GM12891 (cell line): ENCODE results near the gene SEPTIN2. TPM values are rescaled to one million over a fixed set of nuclear protein-coding genes. Genes with fewer than 3 reads are reported as not detected.
A peak's percentile ranks its signal among the peaks of the same experiment; 100 is the strongest.

ENCODE experiments used
- DNase-seq: peaks from one replicate; pipeline ENCODE4 v3.0.0; 2011; ENCODE audit warnings: low spot score; ENCODE audit not compliant: insufficient read length
- FAIRE-seq: peaks from 2 replicates; lab custom pipeline; 2011; peaks lifted over from hg19 to GRCh38; lab: Jason Lieb, UNC
- PAX5 ChIP-seq: IDR thresholded peaks from 2 replicates; pipeline ENCODE4 v1.6.1; 2011; ENCODE audit warnings: low read length, moderate library complexity, mild to moderate bottlenecking; ENCODE audit not compliant: insufficient read depth, severe bottlenecking
- POLR2A ChIP-seq: IDR thresholded peaks from 2 replicates; pipeline ENCODE4 v1.6.1; 2011; ENCODE audit warnings: low read depth, low read length, control low read depth
- POLR2AphosphoS5 ChIP-seq: IDR thresholded peaks from 2 replicates; pipeline ENCODE4 v1.6.1; 2011; ENCODE audit warnings: low read depth, low read length, control low read depth
- POU2F2 ChIP-seq: IDR thresholded peaks from 2 replicates; pipeline ENCODE4 v1.6.1; 2011; ENCODE audit warnings: low read depth, mild to moderate bottlenecking, control low read depth, low read length, moderate library complexity
- SPI1 ChIP-seq: IDR thresholded peaks from 2 replicates; pipeline ENCODE4 v1.6.1; 2011; ENCODE audit warnings: low read depth, low read length, control low read depth
- TAF1 ChIP-seq: IDR thresholded peaks from 2 replicates; pipeline ENCODE4 v1.6.1; 2011; ENCODE audit warnings: low read depth, low read length, control low read depth
- polyA plus RNA-seq: library from polyadenylated mRNA; unstranded; fragments of >200 nt; gene quantifications from one replicate; pipeline ENCODE4 v1.2.1, GENCODE V29; 2012; ENCODE audit warnings: low read depth, missing spikeins, inconsistent platforms; ENCODE audit not compliant: missing spikeins

Gene SEPTIN2
- 190 TPM for polyA plus RNA-seq

DNA sequence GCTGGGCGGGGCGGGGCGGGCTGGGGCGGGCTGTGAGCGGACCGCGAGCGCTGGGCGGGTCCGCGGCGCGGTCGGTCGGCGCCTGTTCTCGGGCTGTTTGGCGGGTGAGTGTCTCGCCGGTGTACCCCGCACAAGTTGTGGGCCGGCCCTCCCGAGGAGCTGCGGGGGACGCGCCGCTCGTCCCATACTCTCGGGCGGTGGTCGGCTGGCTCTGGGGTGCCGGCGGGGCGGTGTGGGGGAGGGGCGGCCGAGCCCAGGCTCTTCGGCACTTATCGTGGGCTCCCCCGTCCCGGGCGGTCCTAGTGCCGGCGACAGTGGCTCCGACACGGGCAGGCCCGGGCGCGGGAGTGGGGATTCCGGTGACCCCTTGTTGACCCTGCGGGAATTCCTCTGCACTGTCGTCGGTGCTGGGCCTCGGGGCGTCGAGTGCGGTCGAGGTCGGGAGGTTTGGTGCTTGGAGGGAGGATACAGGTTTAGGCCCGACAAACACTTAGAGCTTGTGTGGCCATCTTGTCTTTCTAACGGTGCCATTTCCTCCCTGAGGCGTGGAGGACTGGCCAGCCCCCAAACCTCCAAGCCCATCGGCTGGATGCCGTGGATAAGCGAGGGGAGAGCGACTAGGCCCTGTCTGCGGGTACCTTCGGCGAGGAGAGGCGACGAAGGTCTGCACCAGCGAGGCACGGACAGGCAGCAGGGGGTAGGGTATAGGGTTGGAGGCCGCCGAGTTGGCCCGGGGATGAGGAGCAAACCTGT, at the start of gene SEPTIN2:
SEPTIN2 (plus strand) TSS at position 47 of the 753 bp plus-strand sequence. CDS start 8,308 bp downstream, outside the sequence.
- FAIRE-seq (peak; percentile 23), DNase-seq (no peak)
- no peak for TF ChIP-seq POU2F2
- TF ChIP-seq PAX5: no peak
- TF ChIP-seq POLR2A: peak; percentile 54; the same call in 1 of the 2 replicates
- peak; percentile 62; the same call in 1 of the 2 replicates for TF ChIP-seq TAF1
- TF ChIP-seq SPI1: peak; percentile 65
- TF ChIP-seq POLR2AphosphoS5: peak; percentile 54

DNA sequence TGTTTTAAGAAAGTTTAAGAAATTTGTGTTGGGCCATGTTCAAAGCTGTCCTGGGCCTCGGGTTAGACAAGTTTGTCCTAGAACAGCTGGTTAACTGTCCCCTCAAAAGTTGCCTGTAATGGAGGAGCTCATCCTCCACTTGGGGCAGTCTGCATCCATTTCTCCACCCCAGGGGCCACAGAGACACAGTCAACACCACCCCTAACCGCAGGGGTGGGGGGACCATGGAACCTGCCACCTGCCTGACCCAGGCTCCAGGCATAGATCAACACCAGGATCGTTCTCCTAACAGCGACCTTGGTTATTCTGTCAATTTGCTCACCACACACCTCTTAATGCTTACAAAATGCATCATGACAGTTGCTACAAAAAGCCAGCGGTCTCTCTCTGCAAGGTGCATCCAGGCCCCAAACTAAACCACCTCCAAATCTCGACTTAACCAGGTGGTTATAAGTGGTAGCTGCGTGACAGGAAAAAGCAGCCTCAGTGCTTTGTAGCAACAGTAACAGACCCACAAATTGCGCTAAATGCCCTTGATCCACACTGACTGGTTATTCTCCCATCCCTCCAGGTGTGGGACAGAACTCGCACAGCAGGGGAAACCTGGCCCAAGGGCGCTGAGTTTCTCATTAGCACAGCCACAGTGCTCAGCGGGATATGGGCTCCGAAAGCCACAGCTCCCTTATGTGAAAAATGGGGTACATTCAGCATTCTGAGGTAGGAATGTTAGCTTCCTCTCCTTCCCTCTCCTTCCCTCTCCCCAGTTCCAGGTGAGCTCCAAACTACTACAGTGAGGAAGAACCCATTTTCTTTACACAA, 48.3 kb upstream of the SEPTIN2 start:
- FAIRE-seq (peak; percentile 33), DNase-seq (no peak)
- TF ChIP-seq POLR2AphosphoS5: no peak
- no peak for TF ChIP-seq PAX5
- TF ChIP-seq TAF1: no peak
- TF ChIP-seq POU2F2: no peak
- no peak for TF ChIP-seq SPI1
- TF ChIP-seq POLR2A: no peak

DNA sequence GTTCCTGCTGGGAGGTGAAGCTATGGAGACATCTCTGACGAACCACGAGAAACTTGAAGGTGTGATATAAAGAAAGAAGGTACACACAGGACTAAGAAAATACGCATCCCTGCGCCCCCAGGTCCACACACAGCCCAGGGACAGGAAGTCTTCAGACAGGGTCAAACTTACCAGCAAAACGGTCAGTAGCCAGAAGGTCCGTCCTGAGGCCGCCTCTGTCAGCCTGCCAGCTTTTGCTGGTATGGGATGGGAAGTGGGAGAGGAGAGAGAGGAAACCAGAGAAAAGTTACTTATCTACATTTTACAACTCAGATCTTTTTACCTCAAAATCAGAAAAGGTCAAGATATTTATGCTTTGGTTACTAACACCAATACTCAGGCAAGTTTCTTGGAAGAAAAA, 47.4 kb upstream of the SEPTIN2 start:
- DNase-seq (no peak), FAIRE-seq (no peak)
- no peak for TF ChIP-seq POLR2A
- TF ChIP-seq POLR2AphosphoS5: no peak
- TF ChIP-seq SPI1: no peak
- TF ChIP-seq TAF1: no peak
- TF ChIP-seq PAX5: no peak
- TF ChIP-seq POU2F2: no peak

DNA sequence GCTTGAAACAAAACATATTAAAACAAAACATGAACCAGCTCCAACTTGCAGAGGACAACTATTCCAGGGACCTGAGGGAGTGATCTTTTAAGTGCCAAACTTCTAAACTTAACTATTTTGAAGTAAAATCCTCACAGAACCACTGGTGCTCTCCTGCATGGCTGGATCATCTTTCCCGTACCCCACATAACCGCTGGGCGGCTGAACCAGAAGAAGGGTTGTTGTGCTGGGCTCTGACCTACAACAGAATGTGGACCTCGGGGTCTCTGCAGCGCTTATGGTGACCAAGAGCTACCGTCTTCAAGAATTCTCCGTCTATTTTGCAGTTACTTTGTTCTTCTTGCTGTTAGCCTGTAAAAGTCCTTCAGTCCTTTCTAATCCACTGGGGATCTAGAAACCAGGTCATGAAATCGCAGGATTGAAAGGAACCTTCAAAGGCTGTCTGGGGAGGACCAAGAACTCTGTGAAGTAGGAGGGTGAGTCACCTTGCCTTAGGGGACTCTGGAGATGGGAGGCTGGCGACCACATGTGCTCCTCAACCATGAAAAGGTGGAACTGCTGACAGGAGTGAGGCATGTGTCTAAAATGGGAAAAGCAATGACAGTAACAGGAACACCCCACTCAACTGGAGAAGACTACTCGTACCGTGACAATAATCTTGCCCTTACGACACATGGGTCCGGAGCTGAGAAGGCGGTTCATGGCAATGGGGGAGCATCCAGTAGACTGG, 46.8 kb upstream of the SEPTIN2 start:
- no peak for DNase-seq
- TF ChIP-seq POU2F2 (no peak), SPI1 (no peak), PAX5 (no peak), TAF1 (no peak), POLR2A (no peak), POLR2AphosphoS5 (no peak)
- no peak for FAIRE-seq

DNA sequence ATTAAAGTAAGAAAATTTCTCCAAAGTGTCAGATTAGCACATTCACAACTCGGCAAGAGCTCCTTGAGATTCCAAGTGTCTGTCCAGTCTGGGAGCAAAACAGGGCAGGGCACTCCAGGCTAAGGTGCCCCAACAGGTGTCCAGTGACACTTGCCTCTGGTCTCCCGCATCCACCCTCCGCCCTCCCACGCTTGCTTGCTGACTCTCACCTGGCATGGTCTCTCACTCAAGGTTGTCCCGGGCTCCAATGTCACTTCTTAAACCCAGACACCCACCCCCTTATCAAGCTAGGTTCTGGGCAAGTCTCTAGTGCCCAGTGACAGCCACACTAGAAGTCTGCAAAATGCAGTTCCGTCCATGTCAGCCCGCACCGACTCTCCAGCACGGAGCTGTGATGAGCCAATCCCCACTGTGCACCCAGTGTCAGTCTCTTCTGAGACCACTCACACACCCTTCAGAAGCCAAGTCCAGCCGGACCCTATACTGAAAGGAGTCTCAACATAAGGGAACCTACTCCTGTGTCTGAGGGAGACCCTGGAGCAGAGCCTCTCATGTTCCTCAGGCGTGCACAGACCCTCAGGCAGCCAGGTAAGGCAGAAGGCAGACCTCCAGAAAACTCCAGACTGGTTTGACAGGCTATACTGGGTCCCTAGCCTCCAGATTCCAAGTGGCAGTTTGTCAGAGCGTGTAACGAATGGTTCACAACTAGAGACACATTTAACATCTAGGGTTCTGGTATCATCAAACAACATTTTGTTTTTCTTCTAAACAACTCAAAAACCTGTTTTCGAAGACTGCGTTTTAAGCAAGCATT, 45.8 kb upstream of the SEPTIN2 start:
- TF ChIP-seq POLR2AphosphoS5 (no peak), TAF1 (no peak), SPI1 (no peak), POLR2A (no peak), POU2F2 (no peak), PAX5 (no peak)
- no peak for FAIRE-seq
- no peak for DNase-seq

DNA sequence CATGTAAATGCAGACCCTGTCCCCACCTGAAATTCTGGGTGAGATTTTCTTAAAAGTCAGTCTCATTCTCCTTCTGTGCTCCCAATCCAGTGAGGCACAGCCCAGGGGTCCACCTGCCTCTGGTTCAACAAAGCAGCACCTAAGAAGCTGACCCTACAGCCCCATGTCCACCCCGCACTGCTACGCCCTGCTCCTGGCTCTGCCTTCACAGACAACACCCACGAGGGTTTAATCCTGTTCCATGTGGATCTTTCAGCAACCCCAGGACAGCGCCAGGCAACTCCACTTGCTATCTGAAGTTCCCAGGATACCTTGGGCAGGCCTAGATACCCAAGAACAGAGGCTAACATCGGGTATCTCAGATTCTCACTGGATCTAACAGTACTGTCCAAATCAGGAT, 45.2 kb upstream of the SEPTIN2 start:
- no peak for FAIRE-seq
- no peak for DNase-seq
- no peak for TF ChIP-seq SPI1
- no peak for TF ChIP-seq POLR2AphosphoS5
- TF ChIP-seq POLR2A: no peak
- TF ChIP-seq POU2F2: no peak
- TF ChIP-seq TAF1: no peak
- no peak for TF ChIP-seq PAX5

DNA sequence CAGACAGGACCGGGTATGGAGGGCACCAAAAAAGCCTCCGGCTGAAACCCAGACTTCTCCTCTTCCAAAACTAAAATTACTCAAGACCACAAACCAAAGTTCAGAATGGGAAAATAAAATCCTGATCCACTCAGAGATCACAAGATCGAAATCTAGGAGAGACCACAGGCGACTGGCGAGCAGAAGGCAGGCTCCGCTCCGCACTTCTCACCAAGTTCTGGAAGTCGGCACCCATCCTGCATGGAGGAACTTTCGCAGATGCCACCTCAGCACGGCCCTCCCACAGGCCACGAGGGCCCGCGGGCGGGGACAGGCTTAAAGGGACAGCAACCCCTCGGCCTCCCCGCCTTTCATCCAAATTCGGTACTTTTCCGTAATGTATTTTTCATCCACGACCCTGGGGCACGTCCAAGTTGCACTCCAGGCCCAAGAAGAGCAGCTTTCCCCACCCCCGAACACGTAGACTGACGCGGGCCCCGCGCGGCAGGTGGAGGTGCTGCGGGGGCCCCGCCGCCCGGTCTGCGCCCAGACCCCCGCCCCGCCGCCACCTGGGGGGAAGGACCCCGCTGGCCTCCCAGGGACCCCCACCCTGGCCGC, 43.9 kb upstream of the SEPTIN2 start:
- FAIRE-seq (peak; percentile 58), DNase-seq (peak; percentile 39)
- peak; percentile 48; the same call in 1 of the 2 replicates for TF ChIP-seq POU2F2
- TF ChIP-seq POLR2AphosphoS5: no peak
- TF ChIP-seq POLR2A: 0 out of 2 replicates have a peak, but pooled peaks have one; percentile 39
- TF ChIP-seq TAF1: peak; percentile 31; the same call in 1 of the 2 replicates
